ENCODE measurements around the gene FAM240A.

The FAM240A gene

GRCh38 chr3:46674031-46674845 lies 61.9 kb downstream of the FAM240A start:
- DNase-seq (ENCODE audit: low read depth in 2 of 2), result no peak

- no peak for DNase-seq (ENCODE audit: low read depth in 2 of 2)
Observed at GRCh38 chr3:46675426-46675825, 63.1 kb downstream of the FAM240A start.
